Measurements from ENCODE around the gene TAGLN3.

Gene TAGLN3

DNA sequence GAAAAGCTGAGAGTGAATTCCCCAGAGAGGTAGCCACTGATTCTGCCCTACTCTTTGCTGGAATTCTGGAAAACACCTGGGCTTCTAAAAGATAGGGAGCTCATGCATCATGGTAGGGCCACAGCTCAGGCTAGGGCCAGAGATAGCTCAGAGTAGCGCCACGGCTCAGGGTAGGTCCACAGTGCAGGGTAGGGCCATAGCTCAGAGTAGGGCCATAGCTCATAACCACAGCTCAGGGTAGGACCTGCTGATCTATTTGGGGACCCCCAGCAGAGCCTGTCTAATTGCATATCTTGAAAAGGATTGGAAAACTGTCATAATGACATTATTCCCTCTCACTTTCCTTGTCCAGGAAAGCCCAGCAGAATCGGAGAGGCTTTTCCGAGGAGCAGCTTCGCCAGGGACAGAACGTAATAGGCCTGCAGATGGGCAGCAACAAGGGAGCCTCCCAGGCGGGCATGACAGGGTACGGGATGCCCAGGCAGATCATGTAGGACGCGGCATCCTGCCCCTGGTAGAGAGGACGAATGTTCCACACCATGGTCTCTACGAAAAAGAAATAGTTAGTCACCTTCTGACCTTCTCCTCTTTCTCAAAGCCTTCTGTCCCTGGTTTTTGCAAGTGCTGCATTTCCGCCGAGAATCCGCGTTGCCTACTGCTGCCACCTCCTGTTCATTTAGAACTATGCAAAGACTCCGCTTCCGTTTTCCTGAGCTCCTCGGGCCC lies 14.5 kb downstream of the TAGLN3 start:
- no peak for TF ChIP-seq ZNF565 (CRISPR knock-in tag; conservative IDR thresholded peaks at IDR 0.05; ENCODE audit: low read depth)
- no peak for TF ChIP-seq CSDC2 (CRISPR knock-in tag; IDR thresholded peaks at IDR 0.05)
- no peak for TF ChIP-seq ISL1 (CRISPR knock-in tag; IDR thresholded peaks at IDR 0.05)
- TF ChIP-seq ZFP3 (CRISPR knock-in tag; IDR thresholded peaks at IDR 0.05), result no peak
- peak; percentile 88 for ATAC-seq

DNA sequence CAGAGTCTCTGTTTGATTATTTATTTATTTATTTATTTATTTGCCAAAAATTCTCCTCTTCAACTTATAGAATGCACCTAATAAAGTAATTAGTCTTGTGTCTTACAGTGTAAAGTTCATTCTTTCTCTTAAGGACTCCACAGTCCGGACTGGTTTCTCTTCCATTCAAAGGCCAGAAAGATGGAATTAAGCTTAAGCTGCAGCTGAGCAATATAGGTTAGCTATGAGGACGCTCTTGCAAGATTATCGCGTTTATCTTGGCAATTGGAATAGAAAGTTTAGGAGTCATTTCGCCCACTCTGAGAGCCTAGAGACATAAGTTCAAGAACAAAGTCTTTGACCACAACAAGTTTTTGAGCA lies 15.0 kb downstream of the TAGLN3 start:
- TF ChIP-seq ZFP30 (CRISPR knock-in tag; IDR thresholded peaks at IDR 0.05) (no peak), OSR1 (CRISPR knock-in tag; IDR thresholded peaks at IDR 0.05) (no peak), GLIS3 (CRISPR knock-in tag; IDR thresholded peaks at IDR 0.05) (no peak), ARNTL (CRISPR knock-in tag; IDR thresholded peaks at IDR 0.05; ENCODE audit: borderline replicate concordance, low read depth) (no peak), ZNF565 (CRISPR knock-in tag; conservative IDR thresholded peaks at IDR 0.05; ENCODE audit: low read depth) (no peak), ZNF8 (CRISPR knock-in tag; IDR thresholded peaks at IDR 0.05) (no peak), SNAI2 (CRISPR knock-in tag; IDR thresholded peaks at IDR 0.05) (no peak), BACH2 (CRISPR knock-in tag; IDR thresholded peaks at IDR 0.05; ENCODE audit: borderline replicate concordance) (no peak), ZC3H10 (CRISPR knock-in tag; IDR thresholded peaks at IDR 0.05) (no peak), CSDC2 (CRISPR knock-in tag; IDR thresholded peaks at IDR 0.05) (no peak), PPARA (CRISPR knock-in tag; IDR thresholded peaks at IDR 0.05; ENCODE audit: borderline replicate concordance) (no peak), TSHZ2 (CRISPR knock-in tag; IDR thresholded peaks at IDR 0.05) (no peak)
- TF ChIP-seq, protein P1, sequence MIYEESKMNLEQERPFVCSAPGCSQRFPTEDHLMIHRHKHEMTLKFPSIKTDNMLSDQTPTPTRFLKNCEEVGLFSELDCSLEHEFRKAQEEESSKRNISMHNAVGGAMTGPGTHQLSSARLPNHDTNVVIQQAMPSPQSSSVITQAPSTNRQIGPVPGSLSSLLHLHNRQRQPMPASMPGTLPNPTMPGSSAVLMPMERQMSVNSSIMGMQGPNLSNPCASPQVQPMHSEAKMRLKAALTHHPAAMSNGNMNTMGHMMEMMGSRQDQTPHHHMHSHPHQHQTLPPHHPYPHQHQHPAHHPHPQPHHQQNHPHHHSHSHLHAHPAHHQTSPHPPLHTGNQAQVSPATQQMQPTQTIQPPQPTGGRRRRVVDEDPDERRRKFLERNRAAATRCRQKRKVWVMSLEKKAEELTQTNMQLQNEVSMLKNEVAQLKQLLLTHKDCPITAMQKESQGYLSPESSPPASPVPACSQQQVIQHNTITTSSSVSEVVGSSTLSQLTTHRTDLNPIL (CRISPR knock-in tag; IDR thresholded peaks at IDR 0.05; ENCODE audit: low read depth), result no peak
- TF ChIP-seq, protein P2, sequence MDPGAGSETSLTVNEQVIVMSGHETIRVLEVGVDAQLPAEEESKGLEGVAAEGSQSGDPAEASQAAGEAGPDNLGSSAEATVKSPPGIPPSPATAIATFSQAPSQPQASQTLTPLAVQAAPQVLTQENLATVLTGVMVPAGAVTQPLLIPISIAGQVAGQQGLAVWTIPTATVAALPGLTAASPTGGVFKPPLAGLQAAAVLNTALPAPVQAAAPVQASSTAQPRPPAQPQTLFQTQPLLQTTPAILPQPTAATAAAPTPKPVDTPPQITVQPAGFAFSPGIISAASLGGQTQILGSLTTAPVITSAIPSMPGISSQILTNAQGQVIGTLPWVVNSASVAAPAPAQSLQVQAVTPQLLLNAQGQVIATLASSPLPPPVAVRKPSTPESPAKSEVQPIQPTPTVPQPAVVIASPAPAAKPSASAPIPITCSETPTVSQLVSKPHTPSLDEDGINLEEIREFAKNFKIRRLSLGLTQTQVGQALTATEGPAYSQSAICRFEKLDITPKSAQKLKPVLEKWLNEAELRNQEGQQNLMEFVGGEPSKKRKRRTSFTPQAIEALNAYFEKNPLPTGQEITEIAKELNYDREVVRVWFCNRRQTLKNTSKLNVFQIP (CRISPR knock-in tag; IDR thresholded peaks at IDR 0.05; ENCODE audit: borderline replicate concordance, low read depth), result no peak
- TF ChIP-seq, protein P3, sequence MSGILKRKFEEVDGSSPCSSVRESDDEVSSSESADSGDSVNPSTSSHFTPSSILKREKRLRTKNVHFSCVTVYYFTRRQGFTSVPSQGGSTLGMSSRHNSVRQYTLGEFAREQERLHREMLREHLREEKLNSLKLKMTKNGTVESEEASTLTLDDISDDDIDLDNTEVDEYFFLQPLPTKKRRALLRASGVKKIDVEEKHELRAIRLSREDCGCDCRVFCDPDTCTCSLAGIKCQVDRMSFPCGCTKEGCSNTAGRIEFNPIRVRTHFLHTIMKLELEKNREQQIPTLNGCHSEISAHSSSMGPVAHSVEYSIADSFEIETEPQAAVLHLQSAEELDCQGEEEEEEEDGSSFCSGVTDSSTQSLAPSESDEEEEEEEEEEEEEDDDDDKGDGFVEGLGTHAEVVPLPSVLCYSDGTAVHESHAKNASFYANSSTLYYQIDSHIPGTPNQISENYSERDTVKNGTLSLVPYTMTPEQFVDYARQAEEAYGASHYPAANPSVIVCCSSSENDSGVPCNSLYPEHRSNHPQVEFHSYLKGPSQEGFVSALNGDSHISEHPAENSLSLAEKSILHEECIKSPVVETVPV (CRISPR knock-in tag; IDR thresholded peaks at IDR 0.05), result no peak
- ATAC-seq, result no peak; the same call in 2 of the 3 replicates

DNA sequence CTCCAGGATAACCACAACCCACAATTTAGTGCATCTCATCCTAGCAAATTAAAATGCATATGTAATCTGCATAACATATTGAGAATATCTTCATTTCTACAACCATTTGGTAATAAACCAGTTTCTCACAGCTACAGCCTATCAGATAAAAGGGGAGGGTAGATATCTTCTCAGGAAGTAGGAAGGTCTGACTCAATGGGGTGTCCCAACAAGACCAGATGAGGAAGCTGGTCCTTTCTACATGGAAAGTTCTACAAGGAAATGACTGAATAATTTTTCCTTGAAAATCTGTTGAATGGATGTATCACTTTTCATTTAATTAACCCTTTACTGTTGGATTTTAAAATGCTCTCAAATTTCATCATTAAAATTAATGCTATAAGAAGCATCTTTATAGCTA lies 18.4 kb downstream of the TAGLN3 start:
- no peak for ATAC-seq
- no peak for TF ChIP-seq PATZ1 (CRISPR knock-in tag; IDR thresholded peaks at IDR 0.05; ENCODE audit: borderline replicate concordance)
- no peak for TF ChIP-seq ZNF70 (CRISPR knock-in tag; IDR thresholded peaks at IDR 0.05)
- TF ChIP-seq, protein P3 (CRISPR knock-in tag; IDR thresholded peaks at IDR 0.05), result no peak
- no peak for TF ChIP-seq RARB (CRISPR knock-in tag; IDR thresholded peaks at IDR 0.05)
- no peak for TF ChIP-seq ZNF565 (CRISPR knock-in tag; conservative IDR thresholded peaks at IDR 0.05; ENCODE audit: low read depth)
- no peak for TF ChIP-seq ESRRG (CRISPR knock-in tag; IDR thresholded peaks at IDR 0.05)
- TF ChIP-seq ISL1 (CRISPR knock-in tag; IDR thresholded peaks at IDR 0.05), result no peak
- TF ChIP-seq TOX (CRISPR knock-in tag; IDR thresholded peaks at IDR 0.05; ENCODE audit: borderline replicate concordance), result no peak
- TF ChIP-seq SNAI2 (CRISPR knock-in tag; IDR thresholded peaks at IDR 0.05), result no peak
- TF ChIP-seq CSDC2 (CRISPR knock-in tag; IDR thresholded peaks at IDR 0.05), result no peak
- TF ChIP-seq, protein P1 (CRISPR knock-in tag; IDR thresholded peaks at IDR 0.05; ENCODE audit: low read depth), result no peak
- no peak for TF ChIP-seq ZFP3 (CRISPR knock-in tag; IDR thresholded peaks at IDR 0.05)
- TF ChIP-seq ZFP30 (CRISPR knock-in tag; IDR thresholded peaks at IDR 0.05), result no peak
- no peak for TF ChIP-seq PPARA (CRISPR knock-in tag; IDR thresholded peaks at IDR 0.05; ENCODE audit: borderline replicate concordance)
- TF ChIP-seq, protein P2 (CRISPR knock-in tag; IDR thresholded peaks at IDR 0.05; ENCODE audit: borderline replicate concordance, low read depth), result no peak
- TF ChIP-seq ZC3H10 (CRISPR knock-in tag; IDR thresholded peaks at IDR 0.05), result no peak

Data from SK-N-SH treated with all-trans-retinoic acid at 6 μM for 48 hours (cell line).